HG03565 (cell line): ENCODE measurements around the gene CSHL1.

Experiments
- ATAC-seq: cut with Tn5 transposase; IDR thresholded peaks from one replicate; pipeline ENCODE4 v1.9.1; 2021; ENCODE audit warnings: mild to moderate bottlenecking, moderate library complexity; ENCODE audit not compliant: unreplicated experiment

The CSHL1 gene

DNA sequence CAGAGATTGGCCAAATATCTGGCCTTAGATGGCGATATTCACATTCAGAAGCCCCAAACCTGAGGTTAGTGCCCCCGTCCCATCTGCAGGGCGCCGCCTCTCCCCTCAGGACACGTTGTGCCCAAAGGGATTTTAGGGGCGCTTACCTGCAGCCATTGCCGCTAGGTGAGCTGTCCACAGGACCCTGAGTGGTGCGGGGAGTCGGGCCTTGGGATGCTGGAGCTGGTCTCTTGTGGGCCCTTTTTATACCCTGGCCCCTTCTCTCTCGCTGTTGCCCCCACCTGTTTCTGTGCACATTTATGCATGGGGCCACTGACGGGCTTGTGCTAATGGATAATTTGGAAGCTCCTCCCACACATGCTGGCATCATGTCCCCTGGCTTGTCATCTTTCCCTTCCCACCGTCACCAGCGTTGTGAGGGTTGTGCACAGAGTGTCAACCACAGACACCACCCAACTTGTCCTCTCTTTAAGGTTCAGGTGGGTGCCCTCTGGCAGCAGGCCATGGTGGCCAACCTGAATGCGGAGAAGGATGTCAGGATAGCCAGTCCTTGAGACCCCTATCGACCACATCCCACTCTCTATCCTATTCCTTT lies at the start of gene CSHL1:
Gene CSHL1 (minus strand): TSS at position 218 of the 595 bp plus-strand sequence. CDS start 62 bp downstream, at position 156.
- ATAC-seq: no peak

DNA sequence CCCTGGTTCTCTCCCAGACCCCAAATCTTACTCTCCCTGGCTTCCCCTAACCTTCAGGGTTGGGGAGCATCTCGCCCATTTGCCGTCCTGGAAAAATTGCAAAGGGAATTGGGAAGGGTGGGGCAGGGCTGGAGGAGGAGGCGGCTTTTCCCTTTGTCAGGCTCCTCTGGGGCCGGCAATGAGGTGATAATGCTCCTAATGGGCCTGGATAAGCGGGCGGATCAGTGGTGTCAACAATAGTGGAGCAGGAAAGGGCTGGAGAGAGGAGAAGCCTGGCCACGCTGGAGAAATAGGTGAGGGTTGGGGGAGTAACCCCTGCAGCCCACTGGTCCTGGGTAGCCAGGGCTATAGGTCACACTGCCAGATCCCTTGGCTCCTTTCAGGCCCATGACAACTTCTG lies 49.4 kb upstream of the CSHL1 start:
- no peak for ATAC-seq

DNA sequence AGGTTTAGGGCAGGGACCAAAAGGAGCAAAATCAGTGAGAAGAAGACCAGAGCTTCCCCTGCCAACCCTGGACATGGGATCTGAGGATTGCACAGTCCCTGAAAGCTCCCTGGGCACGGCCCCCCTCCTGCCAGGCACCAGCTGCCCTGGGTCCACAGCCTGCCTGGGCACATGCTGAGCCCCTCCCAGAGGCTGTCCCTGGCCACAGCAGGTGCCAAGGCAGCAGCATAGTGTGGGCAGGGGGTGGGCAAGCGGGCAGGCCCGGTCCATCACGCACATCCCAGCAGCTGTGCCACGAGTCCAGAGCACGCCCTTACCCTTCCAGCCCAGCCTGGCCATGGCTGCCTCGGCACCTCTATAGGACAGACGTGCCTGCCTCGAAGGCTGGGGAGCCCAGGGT lies 48.9 kb upstream of the CSHL1 start:
- no peak for ATAC-seq

DNA sequence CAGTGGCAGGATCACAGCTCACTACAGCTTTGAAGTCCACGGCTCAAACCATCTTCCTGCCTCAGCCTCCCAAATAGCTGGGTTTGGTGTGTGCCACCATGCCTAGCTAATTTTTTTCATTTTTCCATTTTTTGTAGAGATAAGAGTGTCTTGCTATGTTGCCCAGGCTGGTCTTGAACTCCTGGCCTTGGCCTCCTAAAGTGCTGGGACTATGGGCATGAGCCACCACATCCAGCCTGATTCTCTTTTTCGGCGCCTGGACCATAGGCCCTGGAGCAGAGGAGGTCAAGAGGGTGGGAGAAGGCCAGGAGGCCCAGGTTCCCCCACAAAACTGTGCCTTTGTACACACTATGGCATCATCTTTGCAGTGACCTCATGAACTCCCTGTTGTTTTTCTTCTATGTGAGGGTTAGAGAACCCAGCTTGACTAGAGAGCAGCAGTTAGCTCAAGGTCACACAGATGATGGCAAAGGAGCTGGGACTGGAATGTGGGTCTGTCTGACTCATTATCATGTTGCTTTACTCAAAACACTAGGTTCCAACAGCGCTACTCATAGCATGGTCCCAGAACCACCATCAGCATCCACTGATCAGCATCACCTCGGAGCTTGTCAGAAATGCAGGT lies 45.4 kb upstream of the CSHL1 start:
- no peak for ATAC-seq

DNA sequence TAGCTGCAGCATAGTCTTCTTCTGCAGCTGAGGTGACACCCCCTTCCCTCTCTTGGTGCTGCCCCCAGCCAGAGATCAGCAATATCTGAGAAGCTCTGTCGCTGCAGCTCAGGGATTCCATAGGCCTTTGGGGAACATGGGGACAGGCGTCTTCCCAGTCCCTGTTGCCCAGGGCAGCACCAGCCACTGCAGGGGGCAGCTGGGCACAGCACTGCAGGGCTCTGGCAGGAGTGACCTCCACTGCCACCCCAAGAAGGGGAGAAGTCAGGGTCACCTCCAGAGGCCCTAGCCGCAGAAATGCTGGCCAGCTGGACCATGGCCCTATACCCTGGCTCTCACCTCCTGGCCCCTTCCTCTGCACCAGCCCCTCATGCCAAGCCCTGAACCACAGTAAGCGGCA lies 44.7 kb upstream of the CSHL1 start:
- ATAC-seq: no peak

DNA sequence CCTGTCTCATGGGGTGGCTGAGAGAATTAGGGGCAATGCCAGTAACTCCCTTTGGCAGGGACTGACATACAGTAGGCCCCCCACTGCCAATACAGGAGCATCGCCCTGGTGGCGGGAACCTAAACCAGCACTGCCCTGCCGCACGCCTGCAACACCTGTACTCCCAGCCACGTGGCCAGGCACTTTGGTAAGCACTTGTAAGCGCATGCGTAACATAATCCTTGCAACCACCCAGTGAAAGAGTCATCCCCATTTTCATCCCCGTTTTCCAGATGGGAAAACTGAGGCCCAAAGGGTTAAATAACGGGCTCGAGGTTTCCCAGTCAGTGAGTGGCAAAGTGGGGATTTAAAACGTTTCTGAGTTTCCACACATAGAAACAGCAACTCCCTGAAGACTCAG lies 44.2 kb upstream of the CSHL1 start:
- ATAC-seq: no peak

DNA sequence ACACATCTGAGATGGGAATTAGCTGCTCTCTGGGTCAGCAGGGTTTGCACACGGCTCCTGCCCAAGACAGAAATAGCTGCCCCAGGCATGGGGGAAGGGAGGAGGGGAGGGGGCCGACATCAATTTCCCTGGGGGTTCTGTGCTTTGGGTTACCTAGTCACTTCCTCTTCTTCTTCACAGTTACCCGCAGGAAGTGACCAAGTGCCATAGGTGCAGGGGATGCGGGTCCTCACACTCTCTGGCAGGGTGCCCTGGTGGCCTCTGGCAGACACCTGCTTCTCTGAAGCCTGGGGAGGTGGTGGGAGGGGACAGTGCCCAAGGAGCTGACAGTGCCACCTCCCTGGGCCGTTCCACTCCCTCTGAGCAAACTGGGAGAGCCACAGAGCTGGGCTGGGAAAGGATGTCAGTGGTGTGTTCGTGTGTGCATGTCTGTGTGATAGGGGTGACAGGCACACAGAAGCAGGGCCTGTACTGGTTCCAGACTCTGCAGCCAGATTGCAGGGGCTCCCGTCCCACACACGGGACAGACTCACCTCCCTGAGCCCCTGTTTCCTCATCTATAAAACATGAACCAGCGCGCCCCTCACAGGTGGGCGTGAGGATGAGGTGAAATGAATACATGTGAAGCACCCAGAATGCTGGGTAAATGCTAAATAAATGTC lies 43.5 kb upstream of the CSHL1 start:
- ATAC-seq: no peak

DNA sequence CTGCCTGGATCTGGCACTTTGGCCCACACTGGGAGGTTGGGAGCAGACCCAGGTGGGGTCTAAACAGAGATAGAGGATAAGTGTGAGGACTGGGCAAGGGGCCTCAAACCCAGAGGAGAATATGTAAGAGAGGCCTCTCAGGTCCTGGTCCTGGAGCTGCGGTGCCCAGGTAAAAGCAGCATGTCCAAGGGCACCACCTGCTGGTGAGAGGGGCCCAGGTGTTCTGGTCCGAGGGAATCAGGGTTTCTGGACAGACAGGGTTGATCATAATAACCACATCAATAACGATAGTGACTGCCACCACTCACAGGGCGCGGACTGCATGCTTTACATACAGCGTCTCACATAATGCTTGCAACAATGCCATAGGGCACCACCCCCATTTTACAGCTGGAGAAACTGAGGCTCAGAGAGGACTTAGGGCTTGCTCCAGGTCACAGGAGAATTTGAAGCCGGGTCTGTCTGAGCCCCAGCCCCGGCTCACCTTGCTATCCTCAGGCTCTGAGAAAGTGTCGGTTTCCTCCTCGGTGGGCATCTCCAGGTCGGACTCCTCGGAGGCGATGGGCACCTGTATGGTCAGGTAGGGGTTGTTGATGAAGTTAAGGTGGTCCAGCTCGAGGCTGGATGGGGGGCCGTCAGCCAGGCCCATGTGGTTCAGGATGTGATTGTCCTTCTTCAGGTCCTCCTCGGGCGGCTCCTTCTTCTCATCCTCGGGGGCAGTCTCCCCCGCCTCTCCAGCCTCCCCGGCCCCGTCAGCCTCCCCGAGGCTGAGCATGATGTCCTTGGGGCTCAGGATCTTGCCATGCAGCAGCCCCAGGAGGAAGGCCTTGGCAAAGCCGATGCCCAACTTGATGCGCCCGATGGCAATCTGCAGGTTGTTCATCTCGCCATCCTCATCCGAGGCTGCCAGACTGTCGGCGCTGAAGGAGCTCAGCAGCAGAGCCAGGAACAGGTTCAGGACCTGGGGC lies 40.2 kb upstream of the CSHL1 start:
- ATAC-seq: no peak

DNA sequence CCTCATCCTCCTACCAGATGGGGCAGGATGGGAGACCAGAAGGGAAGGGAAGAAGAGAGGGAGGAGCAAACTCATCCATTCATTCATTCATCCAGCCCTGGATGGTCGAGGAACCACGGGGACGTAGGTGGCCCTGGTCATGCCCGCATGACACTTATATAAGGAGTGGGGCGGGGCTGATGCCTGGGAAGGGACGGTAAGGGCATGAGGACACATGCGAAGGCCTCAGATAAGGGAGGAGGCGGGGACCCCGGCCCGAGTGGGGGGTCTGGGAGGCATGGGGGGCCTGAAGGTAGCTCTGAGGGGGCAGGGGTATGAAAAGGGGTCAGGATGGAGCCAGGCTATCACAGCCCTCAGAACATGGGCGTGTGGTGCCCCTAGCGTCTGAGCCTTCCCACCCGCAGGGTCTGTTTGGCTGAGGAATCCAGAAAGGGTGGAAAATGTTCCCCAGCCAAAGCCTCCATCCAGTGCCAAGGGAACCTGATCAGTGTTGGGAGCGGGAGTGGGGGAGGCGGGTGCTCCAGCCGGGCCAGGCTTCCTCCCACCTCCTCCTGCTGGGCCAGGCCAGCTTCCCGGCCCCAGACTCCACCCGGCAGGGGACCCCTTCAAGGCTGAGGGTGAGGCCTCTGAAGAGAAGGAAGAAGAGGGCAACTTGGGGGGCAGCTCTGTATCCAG lies 38.7 kb upstream of the CSHL1 start:
- ATAC-seq: no peak

DNA sequence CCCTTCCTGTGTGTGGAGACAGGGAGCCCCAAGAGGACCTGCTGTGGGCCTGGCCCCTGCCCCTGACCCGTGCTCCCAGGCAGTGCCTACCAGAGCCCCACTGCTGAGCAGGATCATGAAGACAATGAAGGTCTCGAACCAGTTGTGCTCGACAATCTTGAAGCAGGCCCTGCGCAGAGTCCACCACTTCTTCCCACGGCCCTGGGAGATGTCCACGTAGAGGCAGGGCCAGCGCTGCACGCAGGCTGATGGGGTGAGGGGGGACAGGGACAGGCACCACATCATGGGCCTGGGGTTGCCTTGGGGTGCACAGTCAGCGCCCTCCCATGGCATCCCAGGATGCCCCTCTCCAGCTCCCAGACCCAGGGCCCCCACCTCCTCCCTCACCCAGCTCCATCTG lies 37.5 kb upstream of the CSHL1 start:
- no peak for ATAC-seq

DNA sequence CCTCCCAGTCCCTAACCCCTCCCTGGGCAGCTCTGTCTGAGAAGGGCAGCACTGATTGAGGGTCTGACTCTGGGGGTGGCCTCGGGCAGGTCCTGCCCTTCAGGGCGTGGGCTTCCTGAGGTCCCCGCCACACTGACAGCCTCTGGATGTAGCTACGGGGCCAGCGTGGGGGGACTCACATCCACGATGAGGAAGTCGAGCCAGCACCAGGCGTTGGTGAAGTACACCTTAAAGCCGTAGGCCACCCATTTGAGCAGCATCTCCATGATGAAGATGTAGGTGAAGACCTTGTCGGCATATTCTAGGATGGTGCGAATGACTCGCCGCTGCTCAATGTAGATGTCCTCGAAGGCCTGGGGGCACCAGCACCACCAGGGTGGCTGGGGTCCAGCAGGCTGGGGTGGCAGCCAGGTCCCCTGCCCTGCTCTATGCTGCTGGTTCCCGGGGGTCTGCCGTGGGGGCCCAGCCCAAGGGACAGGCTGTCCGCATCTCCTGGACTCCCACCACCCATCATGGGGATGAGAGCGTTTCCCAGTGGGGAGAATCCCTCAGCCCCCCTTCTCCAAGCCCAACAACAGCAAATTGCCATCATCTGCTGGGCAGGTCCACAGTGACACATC lies 36.8 kb upstream of the CSHL1 start:
- no peak for ATAC-seq

DNA sequence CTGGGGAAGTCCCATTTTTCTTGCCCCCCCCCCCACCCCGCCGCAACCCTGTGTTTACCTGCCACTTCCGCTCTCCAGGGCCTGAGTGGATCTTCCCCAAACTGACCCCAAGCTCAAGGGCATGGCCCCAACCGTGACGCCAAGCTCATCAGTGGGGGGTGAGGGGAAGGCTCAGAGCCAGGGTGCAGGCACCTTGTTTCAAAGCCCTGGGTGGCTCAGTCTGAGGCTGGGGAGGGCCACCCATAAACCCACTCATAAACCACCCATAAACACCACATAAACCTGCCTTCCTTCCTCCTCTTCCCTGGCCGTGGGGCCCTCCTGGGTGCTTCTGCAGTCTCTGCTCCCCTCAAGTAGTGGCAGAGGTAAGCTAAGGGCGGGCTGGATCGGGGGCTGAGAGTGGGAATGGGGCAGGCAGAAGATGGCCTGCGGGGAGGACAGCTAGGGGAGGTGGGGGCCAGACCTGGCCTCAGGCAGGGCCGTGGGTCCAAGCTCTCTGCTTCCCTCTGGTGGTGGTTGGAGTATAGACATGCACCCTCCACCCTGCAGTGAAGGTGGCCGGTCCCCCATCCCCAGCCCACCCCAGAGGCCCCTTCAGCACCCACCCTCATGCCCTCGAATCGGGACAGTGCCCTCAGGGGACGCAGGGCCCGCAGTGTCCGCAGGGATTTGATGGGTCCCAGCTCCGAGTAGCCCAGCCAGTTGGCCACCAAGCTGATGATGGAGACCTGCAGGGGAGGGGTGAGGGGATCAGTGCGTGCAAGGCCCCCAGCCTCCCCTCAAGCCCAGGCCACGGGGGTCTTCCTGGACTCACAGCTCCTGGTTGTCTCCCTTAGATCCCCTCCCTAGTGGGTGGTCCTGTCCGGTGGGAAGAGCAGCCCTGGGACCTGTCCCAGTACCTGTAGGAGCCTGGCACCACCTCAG lies 35.6 kb upstream of the CSHL1 start:
- ATAC-seq: peak; percentile 44

DNA sequence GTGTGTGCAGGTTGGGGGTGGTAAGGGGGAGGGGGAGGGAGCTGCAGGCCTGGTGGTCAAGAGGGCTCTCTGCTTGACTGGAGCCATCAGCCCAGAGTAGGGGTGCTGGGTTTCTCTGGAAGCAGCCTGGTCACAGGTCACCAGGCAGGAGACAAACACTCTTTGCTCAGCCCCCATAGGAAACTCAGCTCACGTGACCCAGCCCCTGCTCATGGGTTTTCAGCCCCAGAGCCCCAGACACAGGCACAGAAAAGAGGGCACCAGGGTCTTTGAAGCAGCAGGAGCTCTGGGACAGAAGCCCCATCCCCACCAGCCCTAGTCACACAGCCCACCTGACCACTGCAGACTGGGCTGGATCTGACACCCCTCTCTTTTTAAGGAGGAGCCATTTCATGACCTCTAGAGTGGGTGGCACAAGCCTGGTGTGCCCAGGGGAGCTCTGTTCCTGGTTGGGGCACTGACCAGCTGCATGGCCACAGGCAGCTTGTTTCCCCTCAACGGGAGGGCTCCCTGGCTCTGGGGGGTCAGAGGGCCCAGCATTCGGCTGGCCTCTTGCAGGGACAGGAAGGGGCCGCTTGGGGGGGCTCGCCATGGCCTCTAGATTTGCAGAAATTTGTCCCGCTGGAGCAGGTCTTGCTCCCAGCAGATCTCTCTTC lies 34.9 kb upstream of the CSHL1 start:
- no peak for ATAC-seq

DNA sequence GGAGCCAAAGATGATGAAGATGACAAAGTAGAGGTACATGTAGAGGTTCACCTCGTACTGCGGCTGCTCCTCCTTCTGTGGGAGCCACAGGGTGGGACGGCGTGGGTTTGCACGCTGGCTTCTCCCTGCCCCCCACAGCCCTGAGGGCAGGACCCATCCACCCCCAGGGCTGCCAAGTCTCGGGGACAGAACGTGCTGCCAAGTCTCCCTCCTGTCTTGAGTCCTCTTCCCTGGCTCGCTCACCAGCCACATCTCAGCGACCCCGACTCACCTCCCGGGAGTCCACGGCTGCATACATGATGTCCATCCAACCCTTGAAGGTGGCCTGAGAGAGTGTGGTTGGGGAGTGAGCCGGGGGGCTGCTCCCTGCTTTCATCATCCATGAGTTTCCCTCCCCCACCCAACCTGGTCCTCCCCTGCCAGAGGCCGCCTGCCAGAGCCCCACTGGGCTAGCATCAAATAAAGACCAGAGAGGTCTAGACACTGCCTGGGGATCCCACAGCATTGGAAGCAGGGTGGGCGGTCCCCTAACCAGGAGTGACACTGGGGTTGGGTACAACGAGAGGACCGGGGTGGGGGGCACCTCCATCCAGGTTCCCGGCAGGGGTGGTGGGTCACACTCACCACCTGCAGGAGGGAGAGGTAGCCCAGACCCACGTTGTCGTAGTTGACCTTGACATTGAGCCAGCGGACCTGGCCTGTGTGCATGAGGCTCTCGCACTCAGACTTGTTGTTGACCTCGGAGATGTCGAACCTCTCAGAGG lies 33.9 kb upstream of the CSHL1 start:
- ATAC-seq: no peak

DNA sequence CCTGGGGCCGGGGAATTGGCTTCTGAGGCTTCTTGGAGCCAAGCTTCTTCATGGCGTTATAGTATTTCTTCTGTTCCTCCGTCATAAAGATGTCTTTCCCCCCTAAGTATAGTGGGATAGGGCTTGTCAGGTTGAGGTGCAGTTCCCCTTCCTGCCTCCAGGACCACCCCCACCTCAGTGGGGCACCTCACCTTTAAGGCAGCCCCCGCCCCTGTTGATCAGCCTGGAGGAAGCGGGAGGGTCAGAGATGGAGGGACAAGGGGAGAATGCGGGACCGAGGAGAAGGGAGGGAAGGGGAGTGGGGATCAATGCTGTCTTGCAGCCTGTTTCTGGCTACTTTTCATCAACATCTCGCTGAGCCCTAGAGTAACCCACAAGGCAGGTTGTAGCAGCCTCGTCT lies 32.7 kb upstream of the CSHL1 start:
- ATAC-seq: no peak

DNA sequence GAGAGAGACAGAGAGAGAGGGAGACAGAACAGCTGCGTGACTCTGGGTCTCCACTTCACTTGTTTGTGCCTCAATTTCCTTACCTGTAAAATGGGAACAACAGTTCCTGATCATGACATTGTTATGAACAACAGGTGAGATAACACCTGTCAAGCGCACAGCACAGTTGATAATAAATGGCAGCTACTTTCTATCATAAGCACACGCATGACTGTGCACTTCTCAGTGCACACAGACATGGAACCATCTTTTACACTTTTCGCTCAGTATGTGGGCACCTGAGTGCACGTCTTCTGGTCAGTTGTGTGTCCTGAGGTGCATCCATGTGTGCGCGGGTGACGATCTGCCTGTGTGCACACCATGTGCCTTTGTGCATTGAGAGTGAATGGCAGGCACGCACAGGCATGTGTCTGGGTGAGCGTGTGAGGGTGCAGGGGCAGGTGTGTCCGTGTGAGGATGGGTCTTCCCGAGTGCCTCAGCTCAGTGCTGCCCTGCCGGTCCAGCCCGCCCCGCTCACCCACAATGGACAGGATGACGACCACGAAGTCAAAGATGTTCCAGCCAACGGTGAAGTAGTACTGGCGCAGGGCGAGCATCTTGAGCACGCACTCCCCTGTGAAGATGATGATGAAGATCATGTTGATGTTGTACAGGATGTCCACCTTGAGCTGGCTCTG lies 31.4 kb upstream of the CSHL1 start:
- ATAC-seq: no peak

DNA sequence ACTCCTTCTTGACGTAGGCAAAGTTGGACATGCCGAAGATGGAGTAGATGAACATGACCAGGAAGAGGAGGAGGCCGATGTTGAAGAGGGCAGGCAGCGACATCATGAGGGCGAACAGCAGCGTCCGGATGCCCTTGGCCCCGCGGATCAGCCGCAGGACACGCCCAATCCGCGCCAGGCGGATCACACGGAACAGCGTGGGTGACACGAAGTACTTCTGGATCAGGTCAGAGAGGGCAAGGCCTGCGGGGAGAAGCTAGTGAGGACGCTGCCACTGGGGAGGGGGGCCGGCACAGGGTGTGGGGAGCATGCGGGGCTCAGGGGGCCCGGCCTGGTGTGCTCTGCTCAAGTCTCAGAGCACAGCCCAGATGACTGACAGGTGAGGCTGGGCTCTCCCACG lies 30.7 kb upstream of the CSHL1 start:
- no peak for ATAC-seq

DNA sequence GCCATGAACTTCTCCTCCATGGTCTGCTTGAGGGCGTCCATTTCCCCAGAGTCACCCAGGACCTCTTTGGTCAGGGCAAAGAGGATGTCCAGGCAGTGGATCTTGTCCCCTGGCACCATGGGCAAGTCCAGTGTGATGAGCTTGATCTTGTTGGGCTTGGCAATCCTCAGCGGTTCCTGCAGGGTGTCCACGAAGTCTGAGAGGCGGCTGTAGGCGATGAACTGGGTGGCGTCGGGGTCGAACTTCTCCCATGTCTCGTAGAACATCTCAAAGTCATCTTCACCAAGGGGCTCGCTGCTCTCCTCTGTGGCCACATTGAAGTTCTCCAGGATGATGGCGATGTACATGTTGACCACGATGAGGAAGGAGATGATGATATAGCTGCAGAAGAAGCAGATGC lies 30.1 kb upstream of the CSHL1 start:
- ATAC-seq: no peak
